Neural crest cell (in vitro differentiated cells): ENCODE measurements around the gene ICAM2. TPM values are rescaled to one million over a fixed set of nuclear protein-coding genes. Genes with fewer than 3 reads are reported as not detected.

Experiments
- DNase-seq: peaks from one replicate; pipeline ENCODE4 v3.0.0; 2021; ENCODE audit warnings: low read depth, mixed read lengths, low spot score
- H3K27ac Mint-ChIP-seq: one replicate; pipeline ENCODE4 v1.8.0; 2021; ENCODE audit warnings: mild to moderate bottlenecking, mixed read lengths; ENCODE audit not compliant: unreplicated experiment
- H3K27me3 Mint-ChIP-seq: 2 replicates; pipeline ENCODE4 v1.8.0; 2021; ENCODE audit warnings: low read depth, mild to moderate bottlenecking, mixed read lengths
- H3K36me3 Mint-ChIP-seq: 2 replicates; pipeline ENCODE4 v1.8.0; 2021; ENCODE audit warnings: low read depth, mild to moderate bottlenecking, mixed read lengths
- H3K4me1 Mint-ChIP-seq: 2 replicates; pipeline ENCODE4 v1.8.0; 2021; ENCODE audit warnings: mixed read lengths
- H3K4me3 Mint-ChIP-seq: one replicate; pipeline ENCODE4 v1.8.0; 2021; ENCODE audit warnings: mild to moderate bottlenecking, mixed read lengths
- H3K9me3 Mint-ChIP-seq: 2 replicates; pipeline ENCODE4 v1.8.0; 2021; ENCODE audit warnings: mixed read lengths
- CTCF ChIP-seq: fragments of 200-600 bp; sonication (generic); conservative IDR thresholded peaks from 2 replicates; pipeline ENCODE4 v1.5.0; 2021; ENCODE audit warnings: antibody characterized with exemption, mild to moderate bottlenecking
- total RNA-seq: library from RNA; stranded (reverse); gene quantifications from 2 replicates; pipeline ENCODE4 v1.2.1, GENCODE V29; 2021

The ICAM2 gene
- total RNA-seq, 1 donor from 2014 or later: not detected

- Mint-ChIP-seq H3K36me3 (peaks cover 6% of the 10 kb centered on the region), H3K4me1 (no peaks in the 10 kb centered on the region), H3K27ac (no peak overlapping the region), H3K27me3 (no peaks in the 10 kb centered on the region), H3K9me3 (no peaks in the 10 kb centered on the region), H3K4me3 (no peak overlapping the region)
- no peak for TF ChIP-seq CTCF
- DNase-seq: no peak
Observed at GRCh38 chr17:64055183-64056142, 35.0 kb upstream of the ICAM2 start.

GRCh38 chr17:64054304-64054703 lies 33.9 kb upstream of the ICAM2 start:
- no peak for DNase-seq
- Mint-ChIP-seq H3K27ac (no peak overlapping the region), H3K4me1 (no peaks in the 10 kb centered on the region), H3K4me3 (no peak overlapping the region), H3K36me3 (peaks cover 3% of the 10 kb centered on the region), H3K27me3 (no peaks in the 10 kb centered on the region), H3K9me3 (no peaks in the 10 kb centered on the region)
- TF ChIP-seq CTCF: no peak

GRCh38 chr17:64053101-64053500 lies 32.7 kb upstream of the ICAM2 start:
- H3K4me1 Mint-ChIP-seq: no peaks in the 10 kb centered on the region
- H3K27me3 Mint-ChIP-seq: no peaks in the 10 kb centered on the region
- no peaks in the 10 kb centered on the region for H3K9me3 Mint-ChIP-seq
- DNase-seq: no peak
- TF ChIP-seq CTCF: no peak
- H3K4me3 Mint-ChIP-seq: no peak overlapping the region
- no peak overlapping the region for H3K27ac Mint-ChIP-seq
- H3K36me3 Mint-ChIP-seq: peaks cover 3% of the 10 kb centered on the region

GRCh38 chr17:64051153-64051552 lies 30.7 kb upstream of the ICAM2 start:
- Mint-ChIP-seq H3K4me3 (no peak overlapping the region), H3K27ac (no peak overlapping the region), H3K4me1 (no peaks in the 10 kb centered on the region), H3K9me3 (no peaks in the 10 kb centered on the region), H3K36me3 (peaks cover 3% of the 10 kb centered on the region), H3K27me3 (no peaks in the 10 kb centered on the region)
- TF ChIP-seq CTCF: no peak
- no peak for DNase-seq

- DNase-seq: no peak
- H3K27ac Mint-ChIP-seq: no peak overlapping the region
- no peaks in the 10 kb centered on the region for H3K4me1 Mint-ChIP-seq
- no peak overlapping the region for H3K4me3 Mint-ChIP-seq
- no peak for TF ChIP-seq CTCF
- no peaks in the 10 kb centered on the region for H3K9me3 Mint-ChIP-seq
- peaks cover 3% of the 10 kb centered on the region for H3K36me3 Mint-ChIP-seq
- H3K27me3 Mint-ChIP-seq: no peaks in the 10 kb centered on the region
Observed at GRCh38 chr17:64048805-64049204, 28.4 kb upstream of the ICAM2 start.
